Transverse colon (tissue), 3 donors: ENCODE measurements around the gene MCUB.

Experiments
- POLR2A ChIP-seq: fragments of 450-650 bp; IDR thresholded peaks from one replicate; pipeline ENCODE4 v1.6.1; 2016; ENCODE audit warnings: antibody characterized with exemption, mild to moderate bottlenecking, moderate library complexity
- TF ChIP-seq, protein P1 (sequence below), 5 experiments: fragments of 200-600 bp in 3 of 5; fragments of 450-650 bp in 2 of 5; sonication (generic) in 3 of 5; IDR thresholded peaks; 1 replicate in 2 of 5; 2 replicates in 3 of 5; pipeline ENCODE4 v1.5.1; 2016 to 2017; ENCODE audit warnings: antibody characterized with exemption in 5 of 5, inconsistent platforms in 3 of 5, mild to moderate bottlenecking in 2 of 5, moderate library complexity in 1 of 5

DNA sequence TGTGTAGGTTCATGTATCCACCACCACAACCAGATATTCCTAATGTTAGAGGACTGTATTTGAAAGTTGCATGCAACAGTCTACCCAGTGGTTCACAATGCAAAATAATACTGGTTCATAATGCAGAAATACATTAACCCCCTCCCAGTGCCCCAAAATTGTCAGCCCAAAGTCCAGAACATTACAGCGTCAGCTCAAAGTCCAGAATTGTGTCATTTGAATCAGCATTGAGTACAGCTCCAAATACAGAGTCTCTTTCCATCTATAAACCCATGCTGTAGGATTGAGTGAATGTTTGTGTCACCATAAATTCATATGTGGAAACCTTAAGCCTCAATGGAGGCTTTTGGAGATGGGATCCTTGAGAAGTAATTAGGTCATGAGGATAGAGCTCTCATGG lies 54.0 kb downstream of the MCUB start:
- TF ChIP-seq POLR2A = no peak
- TF ChIP-seq, protein P1, sequence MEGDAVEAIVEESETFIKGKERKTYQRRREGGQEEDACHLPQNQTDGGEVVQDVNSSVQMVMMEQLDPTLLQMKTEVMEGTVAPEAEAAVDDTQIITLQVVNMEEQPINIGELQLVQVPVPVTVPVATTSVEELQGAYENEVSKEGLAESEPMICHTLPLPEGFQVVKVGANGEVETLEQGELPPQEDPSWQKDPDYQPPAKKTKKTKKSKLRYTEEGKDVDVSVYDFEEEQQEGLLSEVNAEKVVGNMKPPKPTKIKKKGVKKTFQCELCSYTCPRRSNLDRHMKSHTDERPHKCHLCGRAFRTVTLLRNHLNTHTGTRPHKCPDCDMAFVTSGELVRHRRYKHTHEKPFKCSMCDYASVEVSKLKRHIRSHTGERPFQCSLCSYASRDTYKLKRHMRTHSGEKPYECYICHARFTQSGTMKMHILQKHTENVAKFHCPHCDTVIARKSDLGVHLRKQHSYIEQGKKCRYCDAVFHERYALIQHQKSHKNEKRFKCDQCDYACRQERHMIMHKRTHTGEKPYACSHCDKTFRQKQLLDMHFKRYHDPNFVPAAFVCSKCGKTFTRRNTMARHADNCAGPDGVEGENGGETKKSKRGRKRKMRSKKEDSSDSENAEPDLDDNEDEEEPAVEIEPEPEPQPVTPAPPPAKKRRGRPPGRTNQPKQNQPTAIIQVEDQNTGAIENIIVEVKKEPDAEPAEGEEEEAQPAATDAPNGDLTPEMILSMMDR (IDR thresholded peaks at IDR 0.05) = no peak
